ENCODE data around the gene BEND3. TPM values are rescaled to one million over a fixed set of nuclear protein-coding genes. Genes with fewer than 3 reads are reported as not detected.
"Not testable (repeated sequence)": the region's sequence is repeated elsewhere in the genome, so short reads cannot be mapped to it uniquely, and the experiment has no call there.

Gene BEND3
- total RNA-seq, result 1 to 10 TPM; 1.4 to 1.6 TPM
- polyA plus RNA-seq, result under 1 TPM; 0.13 to 0.33 TPM
- long read RNA-seq, donor 1, partial matches to known transcripts, result 0 of 2 reads
- long read RNA-seq, donor 1, other reads (novel, unspliced or antisense), result 2 of 2 reads
- long read RNA-seq, donor 2, partial matches to known transcripts, result 0 of 1 reads
- long read RNA-seq, donor 2, other reads (novel, unspliced or antisense), result 1 of 1 reads

- DNase-seq (peak in 1 of 2 donors; percentile 78), ATAC-seq (ENCODE audit: low FRiP score) (no peak)
- no peaks in the 10 kb centered on the region for H3K9me3 ChIP-seq (ENCODE audit: control insufficient read depth, low read length)
- H3K4me1 ChIP-seq (ENCODE audit: control insufficient read depth in 1 of 2, insufficient read depth in 2 of 2, low read length in 2 of 2), result peaks cover 0 to 5% of the 10 kb centered on the region in 2 donors
- intact Hi-C loops (cut with DNase I), result loop anchor here (5.0 kb wide), 1 partner anchor 88 kb away; the partner anchor contains the start of gene MTRES1 (in 2 of the 2)
- H3K4me3 ChIP-seq (ENCODE audit: low read length in 2 of 2), result peak within 1 kb of the TSS; percentile 92 to 99
- 1% methylated on average over 60 to 109 of the region's 109 CpGs for WGBS, 2 donors
- H3K27ac ChIP-seq (ENCODE audit: low read depth in 1 of 2, low read length in 2 of 2), result no peak within 1 kb of the TSS
- no peaks in the 10 kb centered on the region for H3K27me3 ChIP-seq (ENCODE audit: control insufficient read depth in 1 of 2, insufficient read depth in 2 of 2, low read length in 1 of 2)
- H3K36me3 ChIP-seq (ENCODE audit: control insufficient read depth in 1 of 2, insufficient read depth in 2 of 2, low read length in 1 of 2), result no peaks in the 10 kb centered on the region
These were observed at the start of gene BEND3 for GRCh38 chr6:107114926-107115694. TSS of gene BEND3 (minus strand) at chr6:107115515. CDS start at chr6:107099285, 16,230 bp downstream.

- not testable (repeated sequence) for ATAC-seq (ENCODE audit: low FRiP score)
These were observed 49.0 kb upstream of the BEND3 start for GRCh38 chr6:107164299-107164698.

GRCh38 chr6:107161521-107161920, 46.2 kb upstream of the BEND3 start:
- DNase-seq (no peak), ATAC-seq (ENCODE audit: low FRiP score) (no peak)
- Histone ChIP-seq H3K27ac (ENCODE audit: low read depth in 1 of 2, low read length in 2 of 2) (no peak overlapping the region), H3K4me3 (ENCODE audit: low read length in 2 of 2) (no peak overlapping the region), H3K4me1 (ENCODE audit: control insufficient read depth in 1 of 2, insufficient read depth in 2 of 2, low read length in 2 of 2) (no peaks in the 10 kb centered on the region), H3K27me3 (ENCODE audit: control insufficient read depth in 1 of 2, insufficient read depth in 2 of 2, low read length in 1 of 2) (no peaks in the 10 kb centered on the region), H3K36me3 (ENCODE audit: control insufficient read depth in 1 of 2, insufficient read depth in 2 of 2, low read length in 1 of 2) (no peaks in the 10 kb centered on the region), H3K9me3 (ENCODE audit: control insufficient read depth, low read length) (no peaks in the 10 kb centered on the region)
- 95 to 98% methylated on average over 3 of the region's 3 CpGs for WGBS, 2 donors
- intact Hi-C loops (cut with DNase I), result no loop called here

More at GRCh38 chr6:107164299-107164698, 49.0 kb upstream of the BEND3 start:
- intact Hi-C loops (cut with DNase I); DNase-seq; H3K36me3 ChIP-seq (ENCODE audit: control insufficient read depth in 1 of 2, insufficient read depth in 2 of 2, low read length in 1 of 2); H3K27me3 ChIP-seq (ENCODE audit: control insufficient read depth in 1 of 2, insufficient read depth in 2 of 2, low read length in 1 of 2); H3K4me1 ChIP-seq (ENCODE audit: control insufficient read depth in 1 of 2, insufficient read depth in 2 of 2, low read length in 2 of 2); H3K27ac ChIP-seq (ENCODE audit: low read depth in 1 of 2, low read length in 2 of 2); H3K9me3 ChIP-seq (ENCODE audit: control insufficient read depth, low read length); H3K4me3 ChIP-seq (ENCODE audit: low read length in 2 of 2): not testable (repeated sequence)
- 94 to 99% methylated on average over 4 to 5 of the region's 5 CpGs for WGBS, 2 donors

- no peak for ATAC-seq (ENCODE audit: low FRiP score)
- 92 to 95% methylated on average over 2 of the region's 2 CpGs for WGBS, 2 donors
These were observed 41.3 kb upstream of the BEND3 start for GRCh38 chr6:107156617-107157016.

GRCh38 chr6:107154801-107155160, 39.5 kb upstream of the BEND3 start:
- no peaks in the 10 kb centered on the region for H3K4me1 ChIP-seq (ENCODE audit: control insufficient read depth in 1 of 2, insufficient read depth in 2 of 2, low read length in 2 of 2)
- H3K9me3 ChIP-seq (ENCODE audit: control insufficient read depth, low read length), result no peaks in the 10 kb centered on the region
- H3K36me3 ChIP-seq (ENCODE audit: control insufficient read depth in 1 of 2, insufficient read depth in 2 of 2, low read length in 1 of 2), result no peaks in the 10 kb centered on the region
- H3K27me3 ChIP-seq (ENCODE audit: control insufficient read depth in 1 of 2, insufficient read depth in 2 of 2, low read length in 1 of 2), result no peaks in the 10 kb centered on the region
- DNase-seq (no peak), ATAC-seq (ENCODE audit: low FRiP score) (no peak)
- WGBS, 2 donors, result 86 to 87% methylated on average over 2 of the region's 2 CpGs
- no peak overlapping the region for H3K4me3 ChIP-seq (ENCODE audit: low read length in 2 of 2)
- intact Hi-C loops (cut with DNase I), result no loop called here
- H3K27ac ChIP-seq (ENCODE audit: low read depth in 1 of 2, low read length in 2 of 2), result no peak overlapping the region

More at GRCh38 chr6:107156617-107157016, 41.3 kb upstream of the BEND3 start:
- Histone ChIP-seq H3K27ac (ENCODE audit: low read depth in 1 of 2, low read length in 2 of 2) (no peak overlapping the region), H3K9me3 (ENCODE audit: control insufficient read depth, low read length) (no peaks in the 10 kb centered on the region), H3K4me1 (ENCODE audit: control insufficient read depth in 1 of 2, insufficient read depth in 2 of 2, low read length in 2 of 2) (no peaks in the 10 kb centered on the region), H3K4me3 (ENCODE audit: low read length in 2 of 2) (no peak overlapping the region), H3K27me3 (ENCODE audit: control insufficient read depth in 1 of 2, insufficient read depth in 2 of 2, low read length in 1 of 2) (no peaks in the 10 kb centered on the region), H3K36me3 (ENCODE audit: control insufficient read depth in 1 of 2, insufficient read depth in 2 of 2, low read length in 1 of 2) (no peaks in the 10 kb centered on the region)
- intact Hi-C loops (cut with DNase I), result no loop called here
- DNase-seq, result no peak

- WGBS, 2 donors, result 78 to 79% methylated on average over 12 of the region's 12 CpGs
- no peak for ATAC-seq (ENCODE audit: low FRiP score)
- H3K27me3 ChIP-seq (ENCODE audit: control insufficient read depth in 1 of 2, insufficient read depth in 2 of 2, low read length in 1 of 2), result no peaks in the 10 kb centered on the region
- no peak overlapping the region for H3K27ac ChIP-seq (ENCODE audit: low read depth in 1 of 2, low read length in 2 of 2)
- DNase-seq, result no peak
- intact Hi-C loops (cut with DNase I), result no loop called here
- H3K36me3 ChIP-seq (ENCODE audit: control insufficient read depth in 1 of 2, insufficient read depth in 2 of 2, low read length in 1 of 2), result no peaks in the 10 kb centered on the region
- H3K9me3 ChIP-seq (ENCODE audit: control insufficient read depth, low read length), result no peaks in the 10 kb centered on the region
- H3K4me3 ChIP-seq (ENCODE audit: low read length in 2 of 2), result no peak overlapping the region
- no peaks in the 10 kb centered on the region for H3K4me1 ChIP-seq (ENCODE audit: control insufficient read depth in 1 of 2, insufficient read depth in 2 of 2, low read length in 2 of 2)
These were observed 39.0 kb upstream of the BEND3 start for GRCh38 chr6:107154131-107154800.

- Histone ChIP-seq H3K36me3 (ENCODE audit: control insufficient read depth in 1 of 2, insufficient read depth in 2 of 2, low read length in 1 of 2) (no peaks in the 10 kb centered on the region), H3K4me3 (ENCODE audit: low read length in 2 of 2) (no peak overlapping the region), H3K27me3 (ENCODE audit: control insufficient read depth in 1 of 2, insufficient read depth in 2 of 2, low read length in 1 of 2) (no peaks in the 10 kb centered on the region), H3K9me3 (ENCODE audit: control insufficient read depth, low read length) (no peaks in the 10 kb centered on the region), H3K27ac (ENCODE audit: low read depth in 1 of 2, low read length in 2 of 2) (no peak overlapping the region), H3K4me1 (ENCODE audit: control insufficient read depth in 1 of 2, insufficient read depth in 2 of 2, low read length in 2 of 2) (no peaks in the 10 kb centered on the region)
- DNase-seq (peak in 1 of 2 donors; percentile 5), ATAC-seq (ENCODE audit: low FRiP score) (no peak)
- WGBS, 2 donors, result 87 to 89% methylated on average over 8 of the region's 8 CpGs
- intact Hi-C loops (cut with DNase I), result no loop called here
These were observed 37.5 kb upstream of the BEND3 start for GRCh38 chr6:107152638-107153430.

GRCh38 chr6:107144666-107145065, 29.4 kb upstream of the BEND3 start:
- DNase-seq, result no peak
- Histone ChIP-seq H3K4me3 (ENCODE audit: low read length in 2 of 2) (no peak overlapping the region), H3K4me1 (ENCODE audit: control insufficient read depth in 1 of 2, insufficient read depth in 2 of 2, low read length in 2 of 2) (no peaks in the 10 kb centered on the region), H3K27ac (ENCODE audit: low read depth in 1 of 2, low read length in 2 of 2) (no peak overlapping the region), H3K27me3 (ENCODE audit: control insufficient read depth in 1 of 2, insufficient read depth in 2 of 2, low read length in 1 of 2) (no peaks in the 10 kb centered on the region), H3K9me3 (ENCODE audit: control insufficient read depth, low read length) (no peaks in the 10 kb centered on the region), H3K36me3 (ENCODE audit: control insufficient read depth in 1 of 2, insufficient read depth in 2 of 2, low read length in 1 of 2) (no peaks in the 10 kb centered on the region)
- WGBS, 2 donors, result 89 to 98% methylated on average over 4 of the region's 4 CpGs
- intact Hi-C loops (cut with DNase I), result no loop called here
- ATAC-seq (ENCODE audit: low FRiP score), result no peak
